GM20000 (cell line): ENCODE results near the gene ARHGAP21.
"Not testable (repeated sequence)": the region's sequence is repeated elsewhere in the genome, so short reads cannot be mapped to it uniquely, and the experiment has no call there.

Experiments used
- DNase-seq: peaks from one replicate; pipeline ENCODE4 v3.0.0; 2012; ENCODE audit warnings: low spot score
- CTCF ChIP-seq: IDR thresholded peaks from 2 replicates; pipeline ENCODE4 v1.5.1; 2012; ENCODE audit warnings: mild to moderate bottlenecking, control low read depth; ENCODE audit errors: extremely low read depth, missing control alignments

The ARHGAP21 gene

DNA sequence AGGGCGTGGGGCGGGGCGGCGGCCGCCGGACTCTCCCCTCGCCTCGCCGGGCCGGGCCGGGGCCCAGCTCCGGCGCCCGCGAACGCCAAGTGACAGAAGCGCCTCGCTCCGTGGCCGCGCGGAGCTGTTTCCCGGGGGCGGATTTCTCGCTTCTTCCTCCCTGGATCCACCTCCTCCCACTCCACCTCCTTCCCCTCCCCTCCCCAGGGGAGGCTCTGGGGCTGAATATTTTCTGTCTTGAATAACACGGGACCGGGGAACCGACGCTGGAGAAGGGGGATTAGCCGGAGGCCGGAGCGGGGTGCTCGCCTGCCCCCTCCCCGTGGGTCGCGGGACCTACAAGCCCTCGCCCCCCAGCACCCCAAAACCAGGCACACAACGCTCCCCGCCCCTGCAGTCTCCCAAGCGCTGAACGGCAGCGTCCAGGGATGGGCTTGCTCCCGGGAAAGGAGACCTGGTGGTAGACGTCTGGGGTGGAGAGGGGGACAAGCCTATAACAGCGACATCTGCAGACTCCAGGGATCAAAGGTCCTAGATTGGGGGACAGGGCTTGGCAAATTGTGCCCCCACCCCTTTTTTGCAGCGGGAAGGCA lies at the start of gene ARHGAP21:
Gene ARHGAP21, minus strand, starts transcription at position 100 of the 593 bp plus-strand sequence. CDS start 1,988 bp downstream, outside the sequence.
- DNase-seq, result peak; percentile 85
- no peak for TF ChIP-seq CTCF

DNA sequence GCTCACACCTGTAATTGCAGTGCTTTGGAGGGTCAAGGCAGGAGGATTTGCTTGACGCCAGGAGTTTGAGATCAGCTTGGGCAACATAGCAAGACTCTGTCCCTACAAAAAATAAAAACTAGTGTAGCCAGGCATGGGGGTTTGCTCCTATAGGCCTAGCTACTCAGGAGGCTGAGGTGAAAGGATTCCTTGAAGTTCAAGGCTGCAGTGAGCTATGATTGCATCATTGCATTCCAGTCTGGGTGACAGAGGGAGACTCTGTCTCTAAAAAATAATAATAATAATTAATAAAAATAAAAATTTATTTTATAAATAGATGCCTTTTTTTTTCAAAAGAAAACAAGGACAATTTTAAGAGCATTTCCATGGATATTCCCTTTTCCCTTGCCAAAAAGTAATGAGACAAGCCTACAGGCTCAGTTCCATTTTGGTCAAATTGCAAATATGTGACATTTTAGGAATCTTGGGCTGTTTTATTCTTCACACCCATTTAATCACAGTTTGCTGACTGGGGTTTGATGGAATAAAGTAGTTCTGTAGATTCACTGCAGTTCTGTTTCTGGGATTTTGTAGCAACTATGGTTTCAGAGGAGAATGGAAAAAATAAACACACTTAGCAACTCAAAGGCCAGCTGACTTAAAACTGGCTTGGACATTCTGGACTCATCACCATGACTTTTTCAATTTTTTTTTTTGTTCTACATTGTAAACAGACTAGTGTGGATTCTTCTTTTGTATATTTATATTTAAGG lies 48.4 kb upstream of the ARHGAP21 start:
- DNase-seq, result no peak
- TF ChIP-seq CTCF, result no peak

DNA sequence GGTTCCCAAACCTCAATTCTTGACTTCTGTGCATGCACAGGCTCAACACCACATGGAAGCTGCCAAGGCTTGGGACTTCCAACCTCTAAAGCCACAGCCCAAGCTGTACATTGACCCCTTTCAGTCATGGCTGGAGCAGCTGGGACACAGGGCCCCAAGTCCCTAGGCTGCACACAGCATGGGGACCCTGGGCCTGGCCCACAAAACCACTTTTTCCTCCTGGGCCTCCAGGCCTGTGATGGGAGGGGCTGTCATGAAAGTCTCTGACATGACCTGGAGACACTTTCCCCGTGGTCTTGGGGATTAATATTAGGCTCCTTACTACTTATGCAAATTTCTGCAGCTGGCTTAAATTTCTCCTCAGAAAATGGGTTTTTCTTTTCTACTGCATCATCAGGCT lies 41.3 kb upstream of the ARHGAP21 start:
- DNase-seq, result not testable (repeated sequence)

- TF ChIP-seq CTCF, result no peak
- DNase-seq, result no peak
These were observed 39.4 kb upstream of the ARHGAP21 start for GRCh38 chr10:24762966-24763623.

- no peak for TF ChIP-seq CTCF
- no peak for DNase-seq
These were observed 38.7 kb upstream of the ARHGAP21 start for GRCh38 chr10:24762161-24762924.

DNA sequence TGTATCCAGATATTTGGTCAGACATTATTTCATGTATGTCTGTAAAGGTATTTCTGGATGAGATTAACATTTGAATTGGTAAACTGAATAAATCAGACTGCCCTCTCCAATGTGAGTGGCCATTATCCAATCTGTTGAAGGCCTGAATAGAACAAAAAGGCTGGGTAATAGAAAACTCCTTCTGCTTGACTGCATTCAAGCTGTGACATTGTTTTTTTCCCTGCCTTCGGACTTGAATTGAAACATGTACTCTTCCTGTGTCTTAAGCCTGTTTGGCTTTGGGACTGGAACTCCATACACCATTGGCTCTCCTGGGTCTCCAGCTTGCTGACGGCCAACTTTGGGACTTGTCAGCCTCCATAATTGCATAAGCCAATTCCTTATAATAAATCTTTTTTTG lies 36.0 kb upstream of the ARHGAP21 start:
- no peak for TF ChIP-seq CTCF
- DNase-seq, result no peak

DNA sequence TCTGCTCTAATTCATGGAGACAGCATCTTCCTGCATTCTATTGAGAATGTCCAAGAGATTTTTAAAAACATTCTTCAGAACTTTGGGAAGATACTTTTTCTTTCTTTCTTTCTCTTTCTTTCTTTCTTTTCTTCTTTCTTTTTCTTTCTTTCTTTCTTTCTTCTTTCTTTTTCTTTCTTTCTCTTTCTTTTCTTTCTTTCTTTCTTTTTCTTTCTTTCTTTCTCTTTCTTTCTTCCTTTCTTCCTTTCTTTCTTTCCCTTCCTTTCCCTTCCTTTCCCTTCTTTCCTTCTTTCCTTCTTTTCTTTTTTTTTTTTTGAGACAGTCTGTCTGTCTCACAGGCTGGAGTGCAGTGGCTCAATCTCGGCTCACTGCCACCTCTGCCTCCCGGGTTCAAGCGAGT lies 34.6 kb upstream of the ARHGAP21 start:
- DNase-seq, result not testable (repeated sequence)

- TF ChIP-seq CTCF, result no peak
- no peak for DNase-seq
These were observed 32.6 kb upstream of the ARHGAP21 start for GRCh38 chr10:24756283-24756682.
